CD1c-positive myeloid dendritic cell (primary cell): Measurements from ENCODE around the gene TDRD6.
A peak's percentile ranks its signal among the peaks of the same experiment; 100 is the strongest.

ENCODE experiments used
- DNase-seq: peaks from one replicate; pipeline ENCODE4 v3.0.0-alpha.2; 2016; ENCODE audit errors: extremely low spot score

TDRD6 gene

DNA sequence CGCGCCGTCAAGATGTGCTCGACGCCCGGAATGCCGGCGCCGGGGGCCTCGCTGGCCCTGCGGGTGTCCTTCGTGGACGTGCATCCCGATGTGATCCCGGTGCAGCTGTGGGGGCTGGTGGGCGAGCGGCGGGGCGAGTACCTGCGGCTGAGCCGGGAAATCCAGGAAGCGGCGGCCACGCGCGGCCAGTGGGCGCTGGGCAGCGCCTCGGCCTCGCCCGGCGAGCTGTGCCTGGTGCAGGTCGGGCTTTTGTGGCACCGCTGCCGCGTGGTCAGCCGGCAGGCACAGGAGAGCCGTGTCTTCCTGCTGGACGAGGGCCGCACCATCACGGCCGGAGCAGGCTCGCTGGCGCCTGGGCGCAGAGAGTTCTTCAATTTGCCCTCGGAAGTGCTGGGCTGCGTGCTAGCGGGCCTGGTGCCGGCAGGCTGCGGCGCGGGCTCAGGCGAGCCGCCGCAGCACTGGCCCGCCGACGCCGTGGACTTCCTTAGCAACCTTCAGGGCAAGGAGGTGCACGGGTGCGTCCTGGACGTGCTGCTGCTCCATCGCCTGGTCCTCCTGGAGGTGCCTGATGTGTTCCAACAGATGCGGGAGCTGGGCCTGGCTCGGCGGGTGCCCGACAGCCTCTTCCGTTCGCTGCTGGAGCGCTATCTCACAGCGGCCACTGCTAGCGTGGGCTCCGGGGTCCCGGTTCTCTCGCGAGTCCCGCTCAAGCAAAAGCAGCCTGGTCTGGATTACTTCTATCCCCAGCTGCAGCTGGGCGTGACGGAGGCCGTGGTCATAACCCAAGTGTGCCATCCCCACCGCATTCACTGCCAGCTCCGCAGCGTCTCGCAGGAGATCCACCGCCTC, 656 bp downstream of the TDRD6 start:
- no peak for DNase-seq

DNA sequence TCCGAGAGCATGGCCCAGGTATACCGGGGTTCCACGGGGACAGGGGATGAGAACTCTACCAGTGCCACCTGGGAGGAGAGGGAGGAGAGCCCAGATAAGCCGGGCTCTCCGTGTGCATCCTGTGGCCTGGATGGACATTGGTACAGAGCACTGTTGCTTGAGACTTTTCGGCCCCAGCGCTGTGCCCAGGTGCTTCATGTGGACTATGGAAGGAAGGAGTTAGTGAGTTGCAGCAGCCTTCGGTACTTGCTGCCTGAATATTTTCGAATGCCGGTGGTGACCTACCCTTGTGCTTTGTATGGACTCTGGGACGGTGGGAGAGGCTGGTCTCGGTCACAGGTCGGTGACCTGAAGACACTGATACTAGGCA, 1.3 kb downstream of the TDRD6 start:
- no peak for DNase-seq

DNA sequence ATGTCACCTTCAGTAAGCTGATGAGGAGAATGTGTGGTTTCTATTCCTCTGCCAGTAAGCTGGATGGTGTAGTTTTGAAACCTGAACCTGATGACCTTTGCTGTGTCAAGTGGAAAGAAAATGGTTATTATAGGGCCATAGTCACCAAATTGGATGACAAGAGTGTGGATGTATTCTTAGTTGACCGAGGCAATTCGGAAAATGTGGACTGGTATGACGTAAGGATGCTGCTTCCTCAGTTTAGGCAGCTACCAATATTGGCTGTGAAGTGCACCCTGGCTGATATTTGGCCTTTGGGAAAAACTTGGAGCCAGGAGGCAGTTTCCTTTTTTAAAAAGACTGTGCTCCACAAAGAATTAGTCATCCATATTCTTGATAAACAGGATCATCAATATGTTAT, 2.0 kb downstream of the TDRD6 start:
- DNase-seq: no peak

DNA sequence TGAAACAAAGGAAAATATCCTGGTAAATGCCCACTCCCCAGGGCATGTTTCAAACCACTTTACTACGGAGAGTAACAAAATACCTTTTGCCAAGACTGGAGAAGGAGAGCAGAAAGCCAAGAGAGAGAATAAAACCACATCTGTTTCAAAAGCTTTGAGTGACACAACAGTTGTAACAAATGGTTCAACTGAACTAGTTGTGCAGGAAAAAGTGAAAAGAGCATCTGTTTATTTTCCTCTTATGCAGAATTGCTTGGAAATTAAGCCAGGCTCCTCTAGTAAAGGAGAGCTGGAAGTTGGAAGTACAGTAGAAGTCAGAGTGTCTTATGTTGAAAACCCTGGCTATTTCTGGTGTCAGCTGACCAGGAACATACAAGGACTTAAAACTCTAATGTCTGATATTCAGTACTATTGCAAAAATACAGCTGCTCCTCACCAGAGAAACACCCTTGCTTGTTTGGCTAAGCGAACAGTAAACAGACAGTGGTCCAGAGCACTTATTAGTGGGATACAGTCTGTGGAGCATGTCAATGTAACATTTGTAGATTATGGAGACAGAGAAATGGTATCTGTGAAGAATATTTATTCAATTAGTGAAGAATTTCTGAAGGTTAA, 2.6 kb downstream of the TDRD6 start:
- no peak for DNase-seq

DNA sequence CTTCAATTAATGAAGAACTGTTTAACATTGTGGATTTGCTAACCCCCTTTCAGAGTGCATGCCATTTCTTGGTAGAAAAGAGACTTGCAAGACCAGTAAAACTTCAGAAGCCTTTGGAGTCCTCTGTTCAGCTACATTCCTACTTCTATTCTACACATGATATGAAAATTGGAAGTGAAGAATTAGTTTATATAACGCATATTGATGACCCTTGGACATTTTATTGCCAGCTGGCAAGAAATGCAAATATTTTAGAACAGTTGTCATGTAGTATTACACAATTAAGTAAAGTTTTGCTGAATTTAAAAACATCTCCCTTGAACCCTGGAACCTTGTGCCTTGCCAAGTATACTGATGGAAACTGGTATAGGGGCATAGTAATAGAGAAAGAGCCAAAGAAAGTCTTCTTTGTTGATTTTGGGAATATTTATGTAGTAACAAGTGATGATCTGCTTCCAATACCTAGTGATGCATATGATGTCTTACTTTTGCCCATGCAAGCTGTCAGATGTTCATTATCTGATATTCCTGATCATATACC, 3.3 kb downstream of the TDRD6 start:
- DNase-seq: no peak

DNA sequence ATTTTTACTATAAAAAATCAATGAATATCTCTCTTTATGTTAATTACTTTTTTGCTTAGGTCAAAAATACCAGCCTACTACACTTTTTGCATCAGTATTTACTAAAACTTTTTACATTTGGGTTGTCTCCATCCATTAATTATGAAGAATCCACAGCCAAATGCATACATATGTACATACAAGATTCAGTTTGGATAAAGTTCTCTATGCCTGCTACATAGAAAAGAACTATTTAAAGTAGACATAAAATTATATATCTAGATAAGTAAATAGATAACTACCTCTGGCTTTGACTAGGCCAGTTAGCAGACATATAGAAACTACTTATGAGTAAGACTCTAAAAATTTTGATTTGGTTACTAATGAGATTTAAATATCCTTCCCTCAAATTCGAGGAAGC, 12.3 kb downstream of the TDRD6 start:
- no peak for DNase-seq

DNA sequence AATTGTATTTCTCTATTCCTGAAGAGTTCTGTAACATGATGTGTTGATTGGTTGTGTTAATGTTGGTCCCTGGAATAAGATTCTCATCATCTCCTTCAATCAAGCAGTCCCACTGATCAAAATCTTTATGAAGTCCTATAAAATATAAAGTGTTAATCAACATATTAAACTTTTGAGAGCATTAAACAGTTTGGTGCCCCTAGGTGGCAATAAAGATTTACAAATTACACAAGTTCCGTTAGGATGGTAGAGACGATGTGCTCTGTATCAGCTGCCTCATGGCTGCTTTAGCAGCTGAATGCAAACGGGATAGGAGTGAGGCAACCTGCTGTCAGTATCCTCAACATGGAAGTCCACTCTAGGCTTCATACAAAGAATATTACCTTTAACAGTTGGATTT, 16.9 kb downstream of the TDRD6 start:
- peak; percentile 54 for DNase-seq

DNA sequence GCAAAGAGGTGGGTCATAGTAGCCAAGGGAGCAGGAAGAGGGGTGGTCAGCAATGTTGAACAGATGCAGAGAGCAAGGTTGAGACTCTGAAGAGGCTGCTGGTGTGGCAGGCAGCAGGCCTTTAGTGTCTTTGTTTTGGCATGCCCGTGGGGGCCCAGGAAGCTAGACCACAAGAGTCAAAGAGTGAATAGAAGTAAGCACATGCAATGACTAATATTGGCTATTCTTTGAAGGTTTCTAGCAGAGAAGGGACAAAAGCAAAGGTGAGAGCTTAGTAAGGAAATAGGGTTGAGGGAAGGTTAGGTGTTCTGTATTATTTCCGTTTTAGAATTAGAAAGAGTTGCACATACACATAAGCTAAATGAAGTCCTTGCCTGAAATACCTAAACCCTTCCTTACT, 18.8 kb downstream of the TDRD6 start:
- no peak for DNase-seq

DNA sequence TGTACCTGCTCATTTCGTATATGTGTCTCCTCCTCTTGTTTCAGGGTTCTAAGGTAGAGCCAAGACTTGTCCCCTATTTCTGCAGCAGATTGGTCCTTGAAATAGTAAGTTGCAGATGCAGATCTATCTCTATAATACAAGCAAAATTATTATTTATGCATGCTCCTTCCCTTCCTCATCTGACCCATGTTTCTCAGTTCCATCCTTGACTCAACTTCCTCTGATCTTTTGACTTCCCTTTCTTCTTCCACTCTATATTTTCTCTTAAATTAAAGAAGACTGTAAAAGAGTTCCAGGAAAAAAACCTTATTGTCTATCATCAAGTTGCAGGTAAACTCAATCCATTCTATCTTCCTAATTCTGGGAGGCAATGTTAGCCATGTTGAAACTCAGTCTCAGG, 23.8 kb downstream of the TDRD6 start:
- DNase-seq: peak; percentile 30

DNA sequence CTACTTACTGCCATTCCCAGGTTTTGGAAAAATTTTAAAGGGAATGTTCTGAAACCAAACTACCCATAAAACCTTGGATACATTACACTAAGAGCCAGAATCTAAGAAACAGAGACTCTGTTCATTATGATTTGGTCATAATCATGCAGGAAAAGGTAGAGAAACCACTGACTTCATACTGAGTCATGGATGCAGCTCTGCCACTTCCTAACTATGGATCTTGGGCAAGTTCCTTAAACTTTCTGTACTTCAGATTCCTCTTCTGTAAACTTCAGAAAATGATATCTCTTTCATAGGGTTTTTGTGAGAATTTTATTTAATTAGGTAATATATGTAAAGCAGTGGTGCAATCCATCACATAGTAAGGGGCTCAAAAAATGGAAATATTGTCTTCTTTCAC, 27.5 kb downstream of the TDRD6 start:
- DNase-seq: peak; percentile 74

DNA sequence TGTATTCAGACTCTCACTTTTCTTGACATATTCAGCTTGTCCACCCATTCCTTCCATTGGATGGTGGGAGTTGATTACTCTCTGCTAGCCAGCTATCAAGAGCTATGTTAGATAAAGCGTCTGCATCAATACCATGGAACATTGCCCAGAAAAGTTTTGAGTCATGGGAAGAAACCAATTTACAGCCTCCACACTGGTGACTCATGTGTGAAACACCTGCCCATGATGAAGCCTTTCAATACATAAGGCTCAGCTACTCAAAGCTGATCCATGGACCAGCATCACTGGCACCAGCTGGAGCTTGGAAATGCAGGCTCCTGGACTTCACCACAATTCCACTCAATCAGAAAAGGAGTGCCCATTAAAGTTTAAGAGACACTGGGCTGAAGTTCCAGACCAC, 31.4 kb downstream of the TDRD6 start:
- DNase-seq: no peak

DNA sequence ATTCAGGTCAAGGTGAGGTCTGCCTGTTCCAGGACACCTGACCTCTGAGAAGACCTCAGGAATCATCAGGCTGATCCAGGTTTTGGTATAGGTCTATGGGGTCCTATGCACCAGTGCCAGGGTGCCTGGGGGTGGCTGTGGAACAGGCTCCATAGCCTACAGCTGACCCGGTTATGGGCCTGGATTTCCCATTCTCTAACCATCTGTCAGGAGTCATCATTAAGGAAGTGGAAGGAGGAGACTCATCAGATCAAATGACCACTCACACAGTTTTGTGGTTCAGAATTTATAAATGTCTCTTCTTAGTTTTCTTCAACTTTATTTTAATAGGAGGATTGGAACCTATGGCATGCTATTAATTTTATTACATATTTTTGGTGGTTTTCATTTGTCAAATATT, 32.7 kb downstream of the TDRD6 start:
- DNase-seq: no peak

DNA sequence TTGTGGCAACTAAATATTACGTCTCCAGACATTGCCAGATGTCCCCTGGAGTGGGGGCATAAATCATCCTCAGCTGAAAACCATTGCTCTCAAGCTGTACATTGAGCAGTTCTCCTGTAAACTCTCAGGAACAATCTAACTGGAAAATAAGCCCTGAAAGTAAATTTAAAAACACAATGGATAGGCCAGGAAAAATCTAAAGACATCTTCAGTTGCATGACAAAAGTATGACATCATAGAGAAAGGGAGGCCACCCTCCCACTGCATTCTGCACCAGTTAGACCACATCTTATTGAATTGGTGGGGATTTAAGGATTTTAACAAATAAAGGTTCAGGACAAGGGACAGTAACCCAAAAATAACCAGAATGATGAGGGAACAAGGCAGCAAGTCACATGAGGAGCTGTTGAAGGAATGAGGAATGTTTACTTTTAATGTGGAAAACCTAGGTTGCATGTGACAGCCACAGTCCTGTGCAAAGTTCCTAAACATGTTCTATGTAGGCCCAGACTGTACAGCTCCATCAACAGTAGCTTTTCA, 42.2 kb downstream of the TDRD6 start:
- DNase-seq: no peak

DNA sequence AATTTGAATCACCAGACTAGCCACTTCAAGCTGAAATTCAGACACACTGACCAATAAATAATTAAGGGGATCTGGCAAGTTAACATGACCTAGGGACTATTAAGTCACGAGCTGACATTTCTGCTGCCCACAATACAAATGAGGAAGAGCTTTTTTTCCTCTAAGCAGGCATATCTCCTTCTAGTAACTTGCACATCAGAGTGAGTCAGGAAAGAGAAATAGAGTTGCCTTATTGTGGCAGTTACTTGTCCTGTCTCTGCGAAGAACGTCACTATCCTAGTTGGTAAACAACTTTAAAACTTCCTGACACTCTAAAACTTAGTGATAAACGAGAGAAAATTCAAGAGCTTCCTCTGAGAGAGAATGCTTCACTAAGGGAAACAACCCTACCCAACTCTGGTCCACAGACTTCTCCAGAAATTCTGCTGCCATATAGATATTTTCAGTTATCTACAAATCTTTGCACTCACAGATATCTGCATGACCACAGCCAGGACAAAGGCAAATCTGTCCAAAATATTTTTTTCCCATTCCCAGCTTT, 43.3 kb downstream of the TDRD6 start:
- DNase-seq: peak; percentile 85

DNA sequence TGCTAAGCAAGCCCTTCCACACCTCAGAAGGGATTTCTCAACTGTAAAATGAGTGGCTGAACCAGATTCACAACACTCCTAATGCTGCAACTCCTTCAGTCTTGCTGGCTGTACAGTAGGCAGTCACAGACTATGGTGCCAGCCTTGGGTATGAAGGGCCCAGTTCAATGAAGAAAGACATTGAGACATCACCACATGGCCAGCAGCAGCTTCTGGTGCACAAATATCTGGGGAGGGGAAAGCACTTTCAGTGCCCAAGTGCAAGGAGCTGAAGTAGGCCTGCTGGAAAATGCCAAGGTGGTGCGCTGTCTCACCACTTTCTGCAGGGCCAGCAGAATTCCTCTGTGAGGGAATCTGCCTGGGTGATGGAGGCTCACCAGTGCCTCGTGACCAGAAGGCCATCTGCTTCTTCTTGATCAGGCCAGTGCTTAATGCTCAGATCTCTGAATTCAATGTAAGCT, 45.7 kb downstream of the TDRD6 start:
- no peak for DNase-seq

DNA sequence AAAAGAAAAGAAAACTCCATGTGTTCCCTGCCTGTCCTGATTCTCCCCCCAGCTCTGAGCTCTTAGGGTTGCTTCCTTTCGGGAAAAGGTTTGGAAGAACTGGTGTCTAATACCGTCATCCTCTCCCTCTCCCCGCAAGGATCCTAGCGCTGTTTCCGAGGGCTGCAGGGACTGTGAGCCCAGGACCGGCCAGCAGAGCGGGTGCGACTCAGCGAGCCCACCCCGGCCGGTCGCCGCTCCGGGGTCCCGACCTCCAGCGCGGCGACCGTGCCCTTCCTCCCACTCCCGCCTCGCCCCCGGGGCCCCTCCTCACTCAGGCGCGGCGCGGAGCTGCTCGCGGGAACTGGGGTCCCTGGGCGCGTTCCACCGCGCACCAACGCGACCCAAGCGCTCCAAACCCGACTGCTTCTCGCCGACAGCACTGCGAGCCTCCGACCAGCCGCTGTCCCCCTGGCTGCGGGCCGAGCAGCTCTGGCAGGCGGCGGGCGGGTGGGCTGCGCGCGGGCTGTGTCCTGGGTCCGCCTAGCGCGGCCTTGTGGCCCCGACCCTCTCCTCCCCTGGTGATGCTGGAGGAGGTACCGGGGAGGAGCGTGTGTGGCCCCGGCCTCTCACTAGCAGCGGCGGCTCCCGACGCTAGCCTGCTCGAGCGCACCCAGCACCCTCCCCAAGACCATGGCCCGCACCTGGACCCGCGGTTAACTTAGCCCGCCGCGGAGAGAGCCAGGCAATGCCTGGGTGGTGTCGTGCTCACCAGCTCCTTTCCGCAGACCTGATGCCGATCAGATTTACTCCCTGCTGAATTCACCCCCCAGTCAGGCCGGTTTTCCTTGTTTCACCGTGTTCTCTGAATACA, 47.4 kb downstream of the TDRD6 start, which contains the start of gene PLA2G7:
Gene PLA2G7, minus strand, starts transcription at position 509 of the 853 bp plus-strand sequence. CDS start 12,484 bp downstream, outside the sequence.
- peak; percentile 35 for DNase-seq

DNA sequence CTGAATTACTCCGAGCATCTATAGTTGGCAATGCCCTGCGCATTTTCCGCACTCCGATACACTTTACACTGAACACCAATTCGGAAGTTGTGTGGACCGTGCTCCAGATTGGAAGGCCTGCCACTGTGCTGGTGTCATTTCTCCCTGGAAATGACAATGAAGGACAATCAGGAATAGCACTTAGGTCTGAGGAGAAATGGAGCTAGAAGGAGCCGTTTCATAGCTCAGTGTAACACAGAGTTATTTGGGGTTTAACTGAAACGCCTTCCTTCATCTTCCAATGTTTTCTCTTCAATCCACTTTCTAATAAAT, 48.0 kb downstream of the TDRD6 start:
- no peak for DNase-seq

DNA sequence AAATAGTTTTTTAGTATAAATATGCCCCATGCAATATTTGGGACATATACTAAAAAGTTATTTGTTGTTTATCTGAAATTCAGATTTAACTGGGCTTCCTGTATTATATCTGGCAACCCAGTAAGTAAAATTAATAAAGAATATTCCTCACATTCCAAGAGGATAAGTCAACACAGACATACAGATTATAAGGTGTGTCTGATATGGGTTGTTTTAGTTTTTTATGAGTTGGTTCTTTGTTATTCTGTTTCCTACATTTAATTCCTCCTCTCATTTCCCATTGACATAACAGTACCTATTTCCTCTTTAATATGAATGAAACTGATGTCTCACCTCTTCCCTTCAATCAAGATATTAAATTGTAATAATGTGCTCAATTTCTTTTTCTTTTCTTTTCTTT, 49.2 kb downstream of the TDRD6 start:
- DNase-seq: no peak

DNA sequence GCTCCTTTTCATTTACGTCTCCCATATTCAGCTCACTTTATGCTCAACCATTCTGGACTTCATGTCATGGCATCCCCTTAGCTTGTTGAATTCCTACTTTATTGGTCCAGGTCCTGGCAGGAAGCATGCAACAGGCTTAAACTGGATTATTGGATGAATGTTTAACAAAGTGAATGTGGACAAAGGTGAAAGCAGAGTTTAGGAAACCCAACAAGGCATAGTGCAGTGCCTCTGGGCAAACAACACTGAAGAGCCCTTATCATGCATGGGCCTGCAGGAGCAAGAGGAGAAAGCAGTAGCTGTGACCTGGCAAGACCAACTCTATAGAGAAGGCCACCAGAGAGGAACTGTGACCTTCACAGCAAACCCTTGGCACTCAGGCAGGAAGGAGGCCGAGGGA, 53.8 kb downstream of the TDRD6 start:
- DNase-seq: no peak

DNA sequence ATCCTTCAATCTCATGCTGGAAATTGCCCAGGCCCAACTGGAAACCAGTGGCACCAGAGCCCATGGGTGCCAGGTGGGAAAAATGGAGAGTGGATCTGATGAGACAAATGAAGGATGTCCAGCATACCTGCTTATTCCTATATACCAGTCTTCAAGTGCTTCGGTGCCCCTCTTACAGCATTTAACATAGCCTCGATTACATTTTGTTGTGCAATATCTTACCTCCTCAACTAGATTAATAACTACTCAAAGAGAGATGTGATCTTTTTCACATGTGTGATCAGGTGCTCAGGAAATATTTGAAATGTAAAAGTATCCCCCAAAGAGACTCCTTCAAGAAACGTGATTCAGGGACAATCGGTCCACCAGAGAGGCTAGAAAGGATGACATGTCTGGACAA, 54.2 kb downstream of the TDRD6 start:
- no peak for DNase-seq

DNA sequence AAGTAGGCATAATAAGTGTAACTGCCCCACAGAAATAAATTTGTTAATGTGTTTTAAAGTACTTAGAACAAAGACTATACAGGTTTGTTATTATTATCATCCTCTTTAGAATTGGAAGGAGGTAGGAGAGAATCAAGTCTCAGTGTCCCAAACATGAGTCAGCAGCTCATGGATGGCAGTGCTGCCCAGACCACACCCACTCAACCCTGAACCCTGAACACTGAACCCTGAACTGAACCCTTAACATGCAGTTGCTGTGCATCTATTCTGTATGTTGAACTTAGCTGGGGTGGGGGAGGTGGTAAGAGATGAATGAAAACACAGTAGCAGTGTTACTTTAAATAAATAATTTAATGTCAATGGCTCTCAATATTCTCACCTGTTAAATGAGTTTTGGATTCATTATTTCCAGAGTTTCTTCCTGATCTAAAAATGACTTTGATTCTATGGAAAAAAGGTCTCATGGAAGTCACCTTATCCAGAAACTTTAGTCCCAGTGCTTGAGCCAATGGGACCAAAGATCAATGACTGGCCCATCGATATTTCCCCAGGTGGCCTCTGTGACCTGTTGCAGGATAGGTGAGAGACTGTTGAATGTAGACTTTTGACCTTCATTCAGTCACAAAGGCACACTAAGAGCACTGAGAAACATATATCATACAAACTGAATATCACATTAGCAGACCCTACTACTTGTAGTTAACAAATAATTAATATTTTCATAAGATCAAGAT, 55.9 kb downstream of the TDRD6 start:
- DNase-seq: no peak
